Mesenchymal stem cell (in vitro differentiated cells and primary cell): ENCODE data around the gene HLA-DPA1.

Experiments
- DNase-seq: peaks from one replicate; pipeline ENCODE4 v3.0.0-alpha.2; 2013
- H2AFZ ChIP-seq: one replicate; pipeline ENCODE4 v1.6.1; 2013; ENCODE audit warnings: low read depth, mild to moderate bottlenecking, control low read depth, inconsistent platforms, low read length, moderate library complexity
- H2AK5ac ChIP-seq: 2 replicates; pipeline ENCODE4 v1.6.1; 2013; ENCODE audit warnings: low read length, moderate library complexity, mild to moderate bottlenecking, inconsistent platforms; ENCODE audit not compliant: severe bottlenecking
- H2BK120ac ChIP-seq: one replicate; pipeline ENCODE4 v1.6.1; 2013; ENCODE audit warnings: low read depth, mild to moderate bottlenecking, inconsistent platforms, low read length, moderate library complexity
- H2BK12ac ChIP-seq, 2 experiments: one replicate each; pipeline ENCODE4 v1.6.1; 2013; ENCODE audit warnings: inconsistent platforms in 2 of 2, low read length in 2 of 2, mild to moderate bottlenecking in 2 of 2, moderate library complexity in 2 of 2, control low read depth in 1 of 2
- H2BK15ac ChIP-seq: one replicate; pipeline ENCODE4 v1.6.1; 2013; ENCODE audit warnings: mild to moderate bottlenecking, low read depth, inconsistent platforms; ENCODE audit not compliant: poor library complexity, severe bottlenecking
- H2BK5ac ChIP-seq: 2 replicates; pipeline ENCODE4 v1.6.1; 2013; ENCODE audit warnings: low read depth, mild to moderate bottlenecking, low read length, control low read depth, inconsistent platforms; ENCODE audit not compliant: poor library complexity, severe bottlenecking
- H3K14ac ChIP-seq, 2 experiments: one replicate each; pipeline ENCODE4 v1.6.1; 2013; ENCODE audit warnings: inconsistent platforms in 2 of 2, low read length in 2 of 2, control low read depth in 1 of 2, mild to moderate bottlenecking in 1 of 2, moderate library complexity in 1 of 2
- H3K18ac ChIP-seq, 2 experiments: one replicate each; pipeline ENCODE4 v1.6.1; 2013; ENCODE audit warnings: inconsistent platforms in 2 of 2, low read length in 2 of 2, control low read depth in 1 of 2, low read depth in 1 of 2, mild to moderate bottlenecking in 1 of 2
- H3K23ac ChIP-seq, 2 experiments: one replicate each; pipeline ENCODE4 v1.6.1; 2013; ENCODE audit warnings: inconsistent platforms in 2 of 2, low read length in 2 of 2, mild to moderate bottlenecking in 2 of 2, moderate library complexity in 2 of 2, control low read depth in 1 of 2
- H3K27ac ChIP-seq: 2 replicates; pipeline ENCODE4 v1.5.1; 2013; ENCODE audit warnings: mild to moderate bottlenecking, moderate library complexity, low read length, control low read depth, inconsistent platforms; ENCODE audit not compliant: poor library complexity, severe bottlenecking
- H3K27me3 ChIP-seq, 2 experiments: 2 replicates each; pipeline versions ENCODE4 v1.6.1 to v1.7.0; 2013; ENCODE audit warnings: low read length in 2 of 2, mild to moderate bottlenecking in 2 of 2, moderate library complexity in 2 of 2, control low read depth in 1 of 2, inconsistent platforms in 1 of 2; ENCODE audit not compliant: control insufficient read depth in 1 of 2, insufficient read depth in 1 of 2
- H3K36me3 ChIP-seq, 2 experiments: 2 replicates each; pipeline versions ENCODE4 v1.6.1 to v1.7.0; 2013; ENCODE audit warnings: low read length in 2 of 2, control low read depth in 1 of 2, inconsistent platforms in 1 of 2, low read depth in 1 of 2, mild to moderate bottlenecking in 1 of 2; ENCODE audit not compliant: insufficient read depth in 2 of 2, control insufficient read depth in 1 of 2
- H3K4ac ChIP-seq, 2 experiments: one replicate each; pipeline ENCODE4 v1.6.1; 2013; ENCODE audit warnings: inconsistent platforms in 2 of 2, low read length in 2 of 2, mild to moderate bottlenecking in 2 of 2, moderate library complexity in 2 of 2, control low read depth in 1 of 2, low read depth in 1 of 2
- H3K4me1 ChIP-seq: 2 replicates; pipeline ENCODE4 v1.6.1; 2013; ENCODE audit warnings: low read depth, low read length, control low read depth; ENCODE audit not compliant: control insufficient read depth, insufficient read depth
- H3K4me2 ChIP-seq: 2 replicates; pipeline ENCODE4 v1.6.1; 2013; ENCODE audit warnings: low read length, mild to moderate bottlenecking, inconsistent platforms; ENCODE audit not compliant: poor library complexity, severe bottlenecking
- H3K4me3 ChIP-seq, 2 experiments: 2 replicates each; pipeline versions ENCODE4 v1.5.1 to v1.7.0; 2013; ENCODE audit warnings: low read length in 2 of 2, mild to moderate bottlenecking in 2 of 2, control low read depth in 1 of 2, low read depth in 1 of 2; ENCODE audit not compliant: insufficient read depth in 1 of 2
- H3K79me1 ChIP-seq: replicated peaks from 2 replicates; pipeline ENCODE4 v1.6.1; 2013; ENCODE audit warnings: mild to moderate bottlenecking, control low read depth, low read length, inconsistent platforms; ENCODE audit not compliant: poor library complexity, severe bottlenecking
- H3K9ac ChIP-seq: 2 replicates; pipeline ENCODE4 v1.7.0; 2013; ENCODE audit warnings: mild to moderate bottlenecking, low read length, moderate library complexity
- H3K9me3 ChIP-seq: 2 replicates; pipeline ENCODE4 v1.7.0; 2013; ENCODE audit warnings: mild to moderate bottlenecking, low read length; ENCODE audit not compliant: control insufficient read depth
- H4K8ac ChIP-seq: one replicate; pipeline ENCODE4 v1.6.1; 2013; ENCODE audit warnings: inconsistent platforms, mild to moderate bottlenecking, low read length, moderate library complexity
- H4K91ac ChIP-seq: one replicate; pipeline ENCODE4 v1.6.1; 2013; ENCODE audit warnings: mild to moderate bottlenecking, low read length, inconsistent platforms
- WGBS: methylation state at CpG from one replicate; pipeline ENCODE4 v1.1.7; 2013; ENCODE audit warnings: mixed read lengths; 5-methylcytosine and 5-hydroxymethylcytosine counted together

The HLA-DPA1 gene

GRCh38 chr6:33078919-33079521 is 5.6 kb upstream of the HLA-DPA1 start:
- H2BK5ac ChIP-seq: no peak overlapping the region
- H3K9ac ChIP-seq: no peak overlapping the region
- H2BK15ac ChIP-seq: no peak overlapping the region
- H3K23ac ChIP-seq: no peak overlapping the region
- no peak overlapping the region for H4K8ac ChIP-seq
- H3K27ac ChIP-seq: no peak overlapping the region
- H3K4me3 ChIP-seq: no peak overlapping the region
- H3K4ac ChIP-seq: no peak overlapping the region
- WGBS: 95% methylated on average over 2 of the region's 2 CpGs
- H2AK5ac ChIP-seq: no peak overlapping the region
- H2BK120ac ChIP-seq: no peak overlapping the region
- H3K36me3 ChIP-seq: peaks cover 0 to 6% of the 10 kb centered on the region in 2 experiments
- H3K4me1 ChIP-seq: peaks cover 8% of the 10 kb centered on the region
- DNase-seq: no peak
- no peak overlapping the region for H3K18ac ChIP-seq
- H3K9me3 ChIP-seq: no peaks in the 10 kb centered on the region
- H3K14ac ChIP-seq: no peak overlapping the region
- H2BK12ac ChIP-seq: no peak overlapping the region
- no peak overlapping the region for H2AFZ ChIP-seq
- no peak overlapping the region for H4K91ac ChIP-seq
- peaks cover 0 to 13% of the 10 kb centered on the region in 2 experiments for H3K27me3 ChIP-seq
- no peaks in the 10 kb centered on the region for H3K79me1 ChIP-seq
- H3K4me2 ChIP-seq: no peak overlapping the region

DNA sequence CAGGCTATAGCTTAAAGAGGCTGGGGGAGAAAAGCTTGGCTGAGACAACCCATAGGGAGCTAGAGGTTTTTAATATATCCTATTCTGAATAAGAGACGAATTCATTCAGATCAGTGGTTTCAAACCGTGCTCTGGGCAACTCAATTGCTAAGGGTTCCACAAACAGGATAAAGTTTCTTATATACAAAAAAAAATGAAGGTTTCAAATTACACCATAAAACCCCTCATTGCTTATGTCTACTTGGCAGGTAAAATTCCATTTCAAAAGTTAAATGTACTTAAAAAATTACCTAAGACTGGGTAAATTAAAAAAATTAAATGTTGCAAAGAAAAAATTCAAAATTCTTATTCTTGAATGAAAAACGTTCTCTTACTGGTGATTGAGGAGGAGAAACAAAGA is 5.0 kb upstream of the HLA-DPA1 start:
- H3K14ac ChIP-seq: no peak overlapping the region
- peaks cover 0 to under 1% of the 10 kb centered on the region in 2 experiments for H3K36me3 ChIP-seq
- H3K4ac ChIP-seq: no peak overlapping the region
- H2BK15ac ChIP-seq: no peak overlapping the region
- no peak overlapping the region for H2BK5ac ChIP-seq
- H3K23ac ChIP-seq: no peak overlapping the region
- no peak overlapping the region for H3K27ac ChIP-seq
- H2AFZ ChIP-seq: no peak overlapping the region
- no peak overlapping the region for H3K18ac ChIP-seq
- peaks cover 8% of the 10 kb centered on the region for H3K4me1 ChIP-seq
- H2AK5ac ChIP-seq: no peak overlapping the region
- H3K9ac ChIP-seq: no peak overlapping the region
- H2BK12ac ChIP-seq: no peak overlapping the region
- WGBS: 92% methylated on average over 2 of the region's 3 CpGs
- no peaks in the 10 kb centered on the region for H3K79me1 ChIP-seq
- no peak overlapping the region for H3K4me2 ChIP-seq
- no peak overlapping the region for H4K91ac ChIP-seq
- H2BK120ac ChIP-seq: no peak overlapping the region
- DNase-seq: no peak
- H3K9me3 ChIP-seq: no peaks in the 10 kb centered on the region
- H3K27me3 ChIP-seq: peaks cover 0 to 13% of the 10 kb centered on the region in 2 experiments
- no peak overlapping the region for H3K4me3 ChIP-seq
- H4K8ac ChIP-seq: no peak overlapping the region

DNA sequence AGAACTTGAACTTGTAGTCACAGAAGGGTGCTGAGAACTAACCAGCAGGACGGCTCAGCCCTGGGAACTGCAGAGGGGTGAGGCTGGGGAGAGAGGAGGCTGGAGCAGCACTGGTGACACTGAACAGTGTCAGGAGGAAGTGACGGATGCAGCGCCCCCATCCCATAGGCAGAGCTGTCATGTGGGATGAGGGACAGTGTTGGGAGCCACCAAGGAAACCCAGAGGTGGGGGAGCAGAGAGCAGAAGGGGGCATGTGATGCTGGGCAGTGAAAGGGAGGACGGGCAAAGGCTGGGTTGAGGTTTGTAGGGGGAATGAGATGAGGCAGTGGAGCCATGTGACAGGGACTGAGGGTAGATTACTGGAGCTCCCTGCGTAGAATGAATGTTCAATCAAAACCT is 4.5 kb upstream of the HLA-DPA1 start:
- no peak overlapping the region for H2BK120ac ChIP-seq
- H3K4me3 ChIP-seq: no peak overlapping the region
- no peak overlapping the region for H3K4me2 ChIP-seq
- peaks cover 0 to 13% of the 10 kb centered on the region in 2 experiments for H3K27me3 ChIP-seq
- no peak overlapping the region for H2BK5ac ChIP-seq
- H3K4ac ChIP-seq: no peak overlapping the region
- WGBS: 54% methylated on average over 4 of the region's 5 CpGs
- no peaks in the 10 kb centered on the region for H3K9me3 ChIP-seq
- H4K91ac ChIP-seq: no peak overlapping the region
- no peak overlapping the region for H2AFZ ChIP-seq
- no peak overlapping the region for H3K9ac ChIP-seq
- no peak overlapping the region for H3K27ac ChIP-seq
- H2BK15ac ChIP-seq: no peak overlapping the region
- peaks cover 8% of the 10 kb centered on the region for H3K4me1 ChIP-seq
- H3K14ac ChIP-seq: no peak overlapping the region
- H3K79me1 ChIP-seq: no peaks in the 10 kb centered on the region
- no peak overlapping the region for H4K8ac ChIP-seq
- no peak overlapping the region for H3K23ac ChIP-seq
- H3K36me3 ChIP-seq: no peaks in the 10 kb centered on the region
- H2AK5ac ChIP-seq: no peak overlapping the region
- no peak for DNase-seq
- no peak overlapping the region for H2BK12ac ChIP-seq
- H3K18ac ChIP-seq: no peak overlapping the region

GRCh38 chr6:33076406-33076934 is 3.0 kb upstream of the HLA-DPA1 start:
- Histone ChIP-seq H3K36me3 (no peaks in the 10 kb centered on the region), H2AFZ (no peak overlapping the region), H3K4me2 (no peak overlapping the region), H3K4me1 (peaks cover 8% of the 10 kb centered on the region), H3K79me1 (no peaks in the 10 kb centered on the region), H2AK5ac (no peak overlapping the region), H3K27ac (no peak overlapping the region), H2BK5ac (no peak overlapping the region), H3K23ac (no peak overlapping the region), H3K27me3 (peaks cover 0 to 14% of the 10 kb centered on the region in 2 experiments), H3K9ac (peak overlapping the region; percentile 4), H3K18ac (no peak overlapping the region), H2BK120ac (no peak overlapping the region), H4K8ac (no peak overlapping the region), H2BK12ac (no peak overlapping the region), H3K9me3 (no peaks in the 10 kb centered on the region), H3K4ac (no peak overlapping the region), H4K91ac (no peak overlapping the region), H3K4me3 (peak overlapping the region in 1 of 2 experiments; percentile 60), H3K14ac (no peak overlapping the region), H2BK15ac (no peak overlapping the region)
- WGBS: 82% methylated on average over 3 of the region's 3 CpGs
- DNase-seq: no peak
